Right atrium auricular region (tissue), 2 donors: ENCODE measurements around the gene LY9. TPM values are rescaled to one million over a fixed set of nuclear protein-coding genes. Genes with fewer than 3 reads are reported as not detected.

Source experiments
- DNase-seq: peaks from one replicate; pipeline ENCODE4 v3.0.0-alpha.2; 2019; ENCODE audit warnings: low spot score
- H3K27ac ChIP-seq, 2 donors: fragments of 200-600 bp; sonication (generic); 1 replicate in 1 of 2; 2 replicates in 1 of 2; pipeline ENCODE4 v1.5.1; 2016 to 2019
- H3K27me3 ChIP-seq, 2 donors: fragments of 200-600 bp; sonication (generic); one replicate each; pipeline versions ENCODE4 v1.5.1 to v1.6.0; 2017 to 2019
- H3K36me3 ChIP-seq: fragments of 200-600 bp; sonication (generic); one replicate; pipeline ENCODE4 v1.5.1; 2016
- H3K4me1 ChIP-seq, 2 donors: fragments of 200-600 bp; sonication (generic); one replicate each; pipeline versions ENCODE4 v1.5.1 to v1.6.0; 2017 to 2019
- H3K4me3 ChIP-seq, 2 donors: fragments of 200-600 bp; sonication (generic); 1 replicate in 1 of 2; 2 replicates in 1 of 2; pipeline ENCODE4 v1.5.1; 2017 to 2019; ENCODE audit warnings: mild to moderate bottlenecking in 1 of 2, moderate library complexity in 1 of 2
- H3K9me3 ChIP-seq, 2 donors: fragments of 200-600 bp; sonication (generic); one replicate each; pipeline ENCODE4 v1.5.1; 2019
- total RNA-seq, 2 donors: library from RNA; depleted of rRNA; stranded (reverse); fragments of >200 nt; gene quantifications; one replicate each; pipeline ENCODE4 v1.1.0, GENCODE V29; 2016
- TF ChIP-seq, protein P1 (sequence below), 2 donors: fragments of 200-600 bp; sonication (generic); IDR thresholded peaks; one replicate each; pipeline ENCODE4 v1.5.1; 2019; ENCODE audit warnings: antibody characterized with exemption in 2 of 2

LY9 gene
- total RNA-seq, 2 donors from 2014 or later: 0.19 to 0.20 TPM

DNA sequence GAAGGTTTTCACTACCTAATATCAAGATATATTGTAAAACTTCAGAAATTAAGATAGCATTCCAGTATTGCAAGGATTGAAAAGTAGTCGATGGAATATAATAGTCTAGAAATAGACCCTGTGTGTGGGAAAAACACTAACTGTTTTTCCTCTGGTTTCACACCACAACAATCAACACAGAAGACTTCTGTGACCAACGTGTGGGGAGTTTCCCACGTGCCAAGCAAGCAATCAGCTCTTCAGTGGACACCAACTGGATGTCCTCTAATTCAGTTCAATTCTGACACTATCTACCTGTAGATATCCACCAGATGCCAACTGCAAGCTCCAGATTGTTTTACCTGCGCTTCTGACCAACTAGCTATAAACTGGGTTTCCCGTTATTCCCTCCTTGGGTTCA, 54.6 kb downstream of the LY9 start:
- TF ChIP-seq, protein P1, sequence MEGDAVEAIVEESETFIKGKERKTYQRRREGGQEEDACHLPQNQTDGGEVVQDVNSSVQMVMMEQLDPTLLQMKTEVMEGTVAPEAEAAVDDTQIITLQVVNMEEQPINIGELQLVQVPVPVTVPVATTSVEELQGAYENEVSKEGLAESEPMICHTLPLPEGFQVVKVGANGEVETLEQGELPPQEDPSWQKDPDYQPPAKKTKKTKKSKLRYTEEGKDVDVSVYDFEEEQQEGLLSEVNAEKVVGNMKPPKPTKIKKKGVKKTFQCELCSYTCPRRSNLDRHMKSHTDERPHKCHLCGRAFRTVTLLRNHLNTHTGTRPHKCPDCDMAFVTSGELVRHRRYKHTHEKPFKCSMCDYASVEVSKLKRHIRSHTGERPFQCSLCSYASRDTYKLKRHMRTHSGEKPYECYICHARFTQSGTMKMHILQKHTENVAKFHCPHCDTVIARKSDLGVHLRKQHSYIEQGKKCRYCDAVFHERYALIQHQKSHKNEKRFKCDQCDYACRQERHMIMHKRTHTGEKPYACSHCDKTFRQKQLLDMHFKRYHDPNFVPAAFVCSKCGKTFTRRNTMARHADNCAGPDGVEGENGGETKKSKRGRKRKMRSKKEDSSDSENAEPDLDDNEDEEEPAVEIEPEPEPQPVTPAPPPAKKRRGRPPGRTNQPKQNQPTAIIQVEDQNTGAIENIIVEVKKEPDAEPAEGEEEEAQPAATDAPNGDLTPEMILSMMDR (IDR thresholded peaks at IDR 0.05): no peak
- no peaks in the 10 kb centered on the region for H3K4me1 ChIP-seq
- H3K9me3 ChIP-seq: no peaks in the 10 kb centered on the region
- H3K36me3 ChIP-seq: no peaks in the 10 kb centered on the region
- no peak overlapping the region for H3K4me3 ChIP-seq
- H3K27ac ChIP-seq: no peak overlapping the region
- DNase-seq: no peak
- no peaks in the 10 kb centered on the region for H3K27me3 ChIP-seq

DNA sequence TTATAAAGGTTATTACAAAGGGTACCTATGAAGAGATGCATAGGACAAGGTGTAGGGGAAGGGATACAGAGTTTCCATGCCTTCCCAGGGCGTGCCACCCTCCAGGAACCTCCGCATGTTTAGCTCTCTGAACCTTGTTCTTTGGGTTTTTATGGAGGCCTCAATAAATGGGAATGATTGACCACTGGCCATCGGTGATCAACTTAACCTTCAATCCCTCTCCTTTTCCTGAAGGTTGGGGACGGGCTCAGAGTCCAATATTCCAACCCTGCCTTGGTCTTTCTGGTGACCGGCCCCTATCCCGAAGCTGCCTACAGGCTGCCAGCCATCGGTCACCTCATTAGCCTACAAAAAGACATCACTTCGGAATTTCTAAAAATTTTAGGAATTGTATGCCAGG, 55.0 kb downstream of the LY9 start:
- TF ChIP-seq, protein P1 (IDR thresholded peaks at IDR 0.05): no peak
- Histone ChIP-seq H3K9me3 (no peaks in the 10 kb centered on the region), H3K36me3 (no peaks in the 10 kb centered on the region), H3K4me3 (no peak overlapping the region), H3K27me3 (no peaks in the 10 kb centered on the region), H3K4me1 (no peaks in the 10 kb centered on the region), H3K27ac (no peak overlapping the region)
- no peak for DNase-seq

DNA sequence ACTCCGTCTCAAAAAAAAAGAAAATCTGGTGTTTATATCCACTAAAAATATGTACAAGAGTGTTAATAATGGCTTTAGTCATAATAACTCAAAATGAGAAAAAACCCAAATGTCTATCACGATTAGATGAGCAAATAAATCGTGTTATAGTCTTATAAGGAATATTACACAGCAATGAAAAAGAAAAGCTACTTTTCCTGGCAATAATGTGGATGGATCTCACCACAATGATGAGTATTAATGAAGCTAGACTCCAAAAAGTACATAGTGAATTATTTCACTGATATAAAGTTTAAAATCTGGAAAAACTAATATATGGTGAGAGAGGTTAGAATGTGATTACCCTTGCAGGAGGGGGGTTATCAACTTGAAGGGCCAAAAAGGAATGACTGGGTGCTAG, 57.0 kb downstream of the LY9 start:
- Histone ChIP-seq H3K4me1 (no peaks in the 10 kb centered on the region), H3K27ac (no peak overlapping the region), H3K27me3 (no peaks in the 10 kb centered on the region), H3K36me3 (no peaks in the 10 kb centered on the region), H3K9me3 (no peaks in the 10 kb centered on the region), H3K4me3 (no peak overlapping the region)
- TF ChIP-seq, protein P1 (IDR thresholded peaks at IDR 0.05): no peak
- DNase-seq: no peak

DNA sequence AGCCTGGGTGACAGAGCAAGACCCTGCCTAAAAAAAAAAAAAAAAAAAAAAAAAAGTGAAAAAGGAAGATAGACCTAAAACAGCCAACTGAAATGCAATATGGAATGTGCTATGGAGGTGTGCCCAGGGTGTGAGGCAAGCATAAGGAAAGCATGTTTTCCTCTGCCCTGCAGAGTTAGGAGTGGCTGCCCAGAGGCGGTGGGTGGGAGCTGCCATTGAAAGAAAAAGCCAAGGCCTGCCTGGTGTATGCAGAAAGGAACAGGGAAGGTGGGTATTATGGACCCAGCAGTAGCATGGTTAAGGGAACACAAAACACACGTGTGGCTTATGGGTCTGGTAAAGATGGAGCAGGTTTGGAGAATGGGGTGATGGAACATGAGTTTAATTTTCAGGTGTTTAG, 57.8 kb downstream of the LY9 start:
- no peak for DNase-seq

DNA sequence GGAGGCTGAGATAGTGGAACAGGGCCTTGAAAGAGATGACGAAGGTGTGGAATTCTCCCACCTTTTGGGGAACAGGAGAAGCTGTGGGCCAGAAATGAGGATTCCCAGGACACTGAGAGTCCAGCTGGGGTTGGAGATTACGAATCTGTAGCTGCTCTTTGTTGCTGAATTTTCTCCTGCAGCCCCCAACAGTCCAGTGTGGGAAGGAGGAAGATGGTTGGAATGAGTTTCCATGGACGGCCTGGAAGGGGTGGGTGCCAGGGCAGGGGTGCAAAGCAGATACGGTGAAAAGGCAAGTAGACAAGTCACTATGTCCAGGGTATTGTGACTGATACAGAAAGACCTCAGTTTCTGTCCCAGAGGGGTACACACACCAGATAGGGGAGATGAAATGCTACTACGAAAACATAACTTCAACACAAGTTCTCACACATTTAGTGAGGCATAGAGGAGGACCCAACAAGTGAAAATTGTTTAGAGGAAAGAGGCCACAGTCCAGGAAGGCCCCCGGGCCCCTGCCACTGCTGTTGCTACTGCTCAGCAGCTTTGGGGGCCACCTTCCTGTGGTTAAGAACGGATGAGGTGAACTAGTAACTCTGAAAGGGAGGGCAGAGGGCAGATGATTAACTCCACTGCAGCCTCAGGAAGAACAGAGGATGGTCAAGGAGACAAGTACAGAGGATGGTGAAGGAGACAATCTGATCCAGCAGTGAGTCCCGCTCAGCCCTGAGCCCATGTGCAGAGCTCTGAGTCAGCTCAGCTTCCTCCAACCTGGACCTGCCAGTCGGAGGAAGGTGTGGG, 59.4 kb downstream of the LY9 start:
- Histone ChIP-seq H3K27me3 (no peaks in the 10 kb centered on the region), H3K36me3 (no peaks in the 10 kb centered on the region), H3K4me1 (no peaks in the 10 kb centered on the region), H3K9me3 (no peaks in the 10 kb centered on the region), H3K4me3 (no peak overlapping the region), H3K27ac (no peak overlapping the region)
- TF ChIP-seq, protein P1 (IDR thresholded peaks at IDR 0.05): no peak
- no peak for DNase-seq

More for the DNA sequence above, 57.8 kb downstream of the LY9 start:
- H3K4me3 ChIP-seq: no peak overlapping the region
- H3K4me1 ChIP-seq: no peaks in the 10 kb centered on the region
- no peak overlapping the region for H3K27ac ChIP-seq
- TF ChIP-seq, protein P1 (IDR thresholded peaks at IDR 0.05): no peak
- no peaks in the 10 kb centered on the region for H3K9me3 ChIP-seq
- H3K36me3 ChIP-seq: no peaks in the 10 kb centered on the region
- no peaks in the 10 kb centered on the region for H3K27me3 ChIP-seq

DNA sequence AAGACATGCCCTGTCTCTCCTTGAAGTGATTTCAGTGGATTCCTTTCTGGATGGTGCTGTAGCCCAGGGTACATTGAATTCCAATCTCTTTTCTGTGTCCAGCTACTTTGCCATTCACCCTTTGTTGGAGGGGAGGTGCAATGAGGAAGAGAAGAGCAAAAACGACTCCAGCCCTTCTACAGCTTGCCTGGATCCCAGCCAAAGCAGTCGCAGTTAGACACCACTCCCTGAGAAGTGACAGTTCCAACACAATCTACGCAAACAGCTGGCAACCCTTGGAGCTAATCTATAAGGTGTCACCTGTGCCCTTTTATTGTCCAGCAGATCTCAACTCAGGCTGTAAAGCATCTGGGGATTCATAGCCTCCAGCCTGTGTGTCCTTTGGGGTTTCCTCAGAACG, 62.1 kb downstream of the LY9 start:
- no peak for DNase-seq
- no peaks in the 10 kb centered on the region for H3K4me1 ChIP-seq
- H3K27me3 ChIP-seq: no peaks in the 10 kb centered on the region
- no peak overlapping the region for H3K4me3 ChIP-seq
- H3K36me3 ChIP-seq: no peaks in the 10 kb centered on the region
- TF ChIP-seq, protein P1 (IDR thresholded peaks at IDR 0.05): no peak
- H3K9me3 ChIP-seq: no peaks in the 10 kb centered on the region
- no peak overlapping the region for H3K27ac ChIP-seq
